C1 segment of cervical spinal cord (tissue), 14 donors: ENCODE results near the gene MAEA.
A peak's percentile ranks its signal among the peaks of the same experiment; 100 is the strongest.

Experiments used
- DNase-seq, 14 donors: peaks; one replicate each; lab custom pipeline; 2025; lab: John Stamatoyannopoulos, UW

Gene MAEA

DNA sequence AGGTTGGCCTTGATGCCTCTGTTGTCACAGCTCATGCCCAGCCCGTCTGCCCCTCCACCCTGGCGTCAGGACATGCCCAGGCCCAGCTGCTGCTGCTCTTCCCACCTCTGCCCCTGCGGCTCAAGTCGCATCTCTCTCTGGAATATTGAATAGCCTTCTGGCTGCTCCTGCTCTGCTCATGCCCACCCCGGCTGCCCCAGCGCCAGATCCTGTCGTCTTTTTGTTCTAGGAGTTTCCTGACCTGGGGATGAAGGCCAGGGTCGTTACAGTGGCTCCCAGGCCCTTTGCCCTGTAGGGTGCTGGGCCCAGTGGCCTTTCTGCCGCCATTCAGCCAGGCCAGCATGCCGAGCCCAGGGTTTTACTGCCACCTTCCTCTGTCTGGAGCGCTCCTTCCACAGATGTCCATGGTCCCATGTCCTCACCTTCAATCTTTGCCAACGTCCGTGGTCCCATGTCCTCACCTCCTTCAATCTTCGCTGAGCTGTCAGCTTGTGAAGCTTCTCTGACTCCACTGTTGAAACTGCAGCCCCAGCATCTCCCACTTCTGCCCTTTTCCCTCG, 9.7 kb downstream of the MAEA start:
- DNase-seq: no peak

DNA sequence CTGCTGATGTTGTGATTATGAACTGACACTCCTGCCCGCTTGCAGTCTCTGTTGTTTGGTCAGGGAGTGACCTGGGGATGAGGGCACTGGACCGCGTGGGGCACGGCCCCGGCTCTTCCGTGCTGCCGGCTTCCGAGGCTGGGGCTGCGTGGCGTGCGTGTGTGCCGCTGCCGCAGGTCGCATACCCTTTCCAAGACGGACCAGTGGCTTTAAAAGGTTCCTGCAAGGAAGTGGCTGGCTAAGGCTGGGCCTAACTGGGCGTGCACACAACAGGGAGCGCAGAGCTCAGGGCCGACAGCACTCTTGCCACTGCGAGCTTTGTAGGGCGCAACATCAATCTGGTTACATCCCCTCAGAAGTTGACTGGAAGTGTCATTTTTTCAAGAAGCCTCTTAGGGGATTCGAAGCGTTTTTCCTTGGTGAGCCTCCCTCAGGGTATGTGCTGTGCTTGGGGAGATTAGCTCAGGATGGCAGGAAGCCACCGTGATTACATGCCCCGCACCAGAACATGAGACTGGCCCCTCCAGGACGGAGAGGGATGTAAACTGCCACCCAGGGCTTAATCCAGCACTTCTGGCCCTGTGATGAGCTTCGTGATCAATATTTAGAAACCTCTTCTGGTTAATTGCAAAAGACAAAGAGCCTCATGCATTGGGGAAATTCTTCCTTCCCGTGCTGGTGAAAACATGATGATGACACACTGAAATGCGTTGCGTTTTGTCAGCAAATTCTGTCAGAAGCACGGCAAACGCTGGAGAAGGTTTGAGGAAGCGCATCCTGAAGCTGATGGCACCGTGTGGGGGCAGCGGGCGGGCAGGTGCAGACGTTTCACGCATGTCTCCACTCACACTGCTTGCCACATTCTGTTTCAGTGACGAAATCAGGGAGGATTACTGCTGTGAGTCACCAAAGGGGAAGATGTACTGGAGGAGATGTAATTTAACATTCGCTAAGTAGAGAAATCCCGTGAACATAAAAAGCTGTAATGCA, 11.1 kb downstream of the MAEA start:
- peak in 9 of 14 donors; percentile 5 to 59 (median 14) for DNase-seq

DNA sequence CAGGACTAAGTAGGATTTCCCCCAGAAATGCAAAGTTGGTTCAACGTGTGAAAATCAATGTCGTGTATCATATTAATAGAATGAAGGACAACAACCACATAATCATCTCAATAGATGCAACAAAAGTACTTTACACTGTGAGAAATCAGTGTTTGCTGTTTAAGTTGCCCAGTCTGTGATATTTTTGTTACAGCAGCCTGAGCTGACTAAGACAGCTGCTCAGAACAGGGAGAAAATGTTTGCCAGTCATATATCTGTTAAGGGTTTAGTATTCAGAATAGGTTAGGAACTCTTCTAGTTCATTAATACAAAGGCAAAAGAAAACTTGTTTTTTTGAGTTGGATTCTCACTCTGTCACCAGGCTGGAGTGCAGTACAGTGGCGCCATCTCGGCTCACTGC, 12.5 kb downstream of the MAEA start:
- no peak for DNase-seq

DNA sequence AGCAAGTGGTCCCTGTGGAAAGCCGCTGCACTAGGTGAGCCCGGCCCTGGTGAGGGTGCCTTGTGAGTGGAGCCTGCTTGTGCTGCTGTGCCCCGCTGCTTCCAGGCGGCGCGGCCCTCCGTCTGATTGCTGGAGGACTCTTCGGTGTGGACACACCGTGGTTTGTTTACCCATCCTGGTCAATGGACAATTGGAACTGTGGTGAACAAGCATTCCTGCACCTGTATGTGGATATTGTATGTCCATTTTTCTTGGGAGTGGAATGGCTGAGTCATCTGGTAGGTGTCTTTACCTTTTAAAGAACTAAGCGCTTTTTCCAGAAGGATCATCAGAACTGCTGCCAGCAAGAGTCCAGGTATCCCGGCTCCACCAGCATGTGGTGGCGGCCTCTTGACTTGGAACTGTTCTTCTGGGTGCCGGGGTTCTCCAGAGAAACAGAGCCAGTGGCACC, 15.6 kb downstream of the MAEA start:
- DNase-seq: no peak

DNA sequence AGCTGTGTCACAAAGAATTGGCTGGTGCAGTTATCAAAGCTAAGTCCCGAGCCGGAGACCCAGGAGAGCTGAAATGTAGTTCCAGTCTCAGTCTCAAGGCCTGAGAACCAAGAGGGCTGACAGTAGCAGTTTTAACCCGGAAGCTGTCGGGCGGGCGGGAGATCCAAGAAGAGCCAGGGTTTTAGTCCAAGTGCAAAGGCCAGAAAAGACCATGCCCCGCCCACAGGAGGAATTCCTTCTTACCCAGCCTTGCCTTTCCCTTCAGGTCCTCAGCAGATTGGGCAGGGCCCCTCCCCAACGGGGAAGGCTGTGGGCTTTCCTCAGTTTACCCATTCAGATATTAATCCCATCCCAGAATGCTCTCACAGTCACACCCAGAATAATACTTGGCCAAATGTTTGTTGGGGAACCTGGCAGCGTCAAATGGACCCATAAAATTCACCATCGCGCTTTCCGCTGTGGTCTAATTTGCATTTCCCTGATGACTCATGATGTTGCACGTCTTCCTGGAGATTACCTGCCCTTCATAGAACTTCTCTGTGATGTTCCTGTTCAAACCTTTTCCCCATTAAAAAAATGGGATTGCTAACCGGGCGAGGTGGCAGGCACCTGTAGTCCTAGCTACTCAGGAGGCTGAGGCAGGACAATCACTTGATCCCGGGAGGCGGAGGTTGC, 16.2 kb downstream of the MAEA start:
- DNase-seq: no peak

DNA sequence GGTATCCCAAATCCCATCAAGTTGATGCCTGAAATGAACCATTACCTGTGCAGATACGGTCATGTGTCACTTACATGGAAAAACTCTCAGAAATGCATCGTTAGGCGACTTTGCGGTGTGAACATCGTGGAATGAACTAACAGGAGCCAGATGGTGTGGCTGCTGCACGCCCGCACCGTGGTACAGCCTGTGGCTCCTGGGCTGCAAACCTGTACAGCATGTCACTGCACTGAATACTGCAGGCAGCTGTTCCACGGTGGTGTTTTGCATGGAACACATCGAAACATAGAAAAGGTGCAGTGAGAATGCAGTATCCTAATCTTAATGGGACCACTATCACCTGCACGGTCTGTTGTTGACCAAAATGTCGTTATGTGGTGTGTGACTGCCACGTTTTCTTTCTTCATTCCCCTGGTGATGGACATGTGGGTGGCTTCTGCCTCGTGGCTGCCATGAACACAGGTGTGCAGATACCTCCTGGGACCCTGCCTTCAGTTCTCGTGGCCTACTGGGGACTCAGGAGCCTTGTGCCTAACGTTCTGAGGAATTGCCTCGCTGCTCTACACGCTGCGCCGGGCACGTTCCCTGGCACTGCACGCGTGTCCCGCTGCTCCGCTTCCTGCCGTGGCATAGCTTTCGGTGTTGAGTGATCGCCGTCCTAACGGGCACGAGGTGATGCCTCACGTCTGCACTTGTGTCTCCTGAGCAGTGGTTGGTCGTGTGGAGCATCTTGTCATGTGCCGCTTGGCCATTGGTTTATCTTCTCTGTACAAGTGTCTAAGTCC, 18.5 kb downstream of the MAEA start:
- no peak for DNase-seq

DNA sequence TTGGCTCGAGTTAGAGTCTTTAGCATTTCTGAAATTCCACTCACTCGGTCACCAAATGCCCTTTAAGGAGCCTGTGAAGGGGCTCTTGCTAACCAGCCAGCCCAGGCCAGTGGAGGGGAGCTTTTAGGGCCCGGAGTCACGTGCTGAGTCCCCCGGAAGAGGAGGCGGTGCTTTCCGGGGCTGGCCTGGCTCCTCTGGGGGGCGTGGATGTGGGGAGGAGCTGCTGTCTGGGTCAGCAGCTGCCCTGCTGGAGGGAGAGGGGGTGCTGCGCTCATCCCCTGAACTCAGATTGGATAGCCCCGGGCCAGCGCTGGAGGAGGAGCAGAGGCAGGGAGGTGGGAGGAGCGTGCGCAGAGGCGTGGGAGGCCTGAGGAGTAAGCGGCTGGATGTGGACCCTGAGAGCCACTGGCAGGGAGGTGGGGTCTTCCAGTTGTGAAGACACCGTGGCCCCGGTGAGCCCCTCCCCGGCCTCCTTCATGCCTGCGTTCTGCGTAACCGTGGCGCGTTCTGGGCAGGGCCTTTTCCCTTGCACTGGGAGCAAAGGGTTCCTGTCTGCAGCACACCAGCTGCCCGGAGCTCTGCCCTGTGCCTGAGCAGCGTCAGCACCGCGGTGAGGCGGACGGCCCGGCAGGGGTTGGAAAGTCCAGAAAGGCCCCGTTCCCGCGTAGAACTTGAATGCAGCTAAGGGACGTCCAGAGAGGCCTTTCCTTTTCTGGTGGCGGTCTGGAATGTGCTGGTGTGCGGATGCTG, 19.7 kb downstream of the MAEA start:
- peak; percentile 32 to 89 (median 70) for DNase-seq

DNA sequence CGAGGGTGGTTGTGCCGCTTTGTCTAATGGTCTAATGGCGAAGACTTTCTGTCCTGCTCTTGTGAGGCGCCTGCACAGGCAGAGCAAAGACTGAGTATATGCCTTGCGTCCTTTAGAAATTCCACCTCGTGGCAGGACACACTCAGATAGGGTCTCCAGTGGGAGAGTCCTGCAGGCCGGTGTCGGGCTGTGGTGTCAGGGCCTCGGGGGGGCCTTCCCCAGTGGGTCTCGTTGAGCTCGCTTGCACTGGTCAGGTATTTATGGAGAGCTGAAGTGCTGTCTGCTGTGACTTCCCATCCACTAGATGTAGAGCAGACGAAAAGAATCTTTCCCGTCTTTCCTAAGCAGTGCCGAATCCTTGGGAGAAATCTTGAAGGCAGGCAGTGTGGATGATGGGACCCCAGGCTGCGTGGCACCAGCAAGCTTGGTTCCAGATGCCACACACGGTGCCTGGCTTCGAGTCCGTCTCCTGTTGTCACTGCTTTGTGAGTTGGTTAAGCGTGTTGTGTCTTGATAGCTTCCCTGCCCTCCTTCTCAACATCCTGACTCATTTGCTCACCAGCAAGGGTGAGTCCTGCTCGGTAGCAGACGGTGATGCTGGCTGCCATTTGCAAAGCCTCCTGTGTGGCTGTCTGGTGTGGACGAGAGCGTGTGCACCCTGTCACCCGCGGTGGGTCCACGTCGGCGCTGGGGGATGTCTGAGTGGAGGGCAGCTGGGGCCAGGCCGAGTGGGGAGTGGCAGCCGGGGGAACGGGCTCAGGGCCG, 20.5 kb downstream of the MAEA start:
- no peak for DNase-seq

DNA sequence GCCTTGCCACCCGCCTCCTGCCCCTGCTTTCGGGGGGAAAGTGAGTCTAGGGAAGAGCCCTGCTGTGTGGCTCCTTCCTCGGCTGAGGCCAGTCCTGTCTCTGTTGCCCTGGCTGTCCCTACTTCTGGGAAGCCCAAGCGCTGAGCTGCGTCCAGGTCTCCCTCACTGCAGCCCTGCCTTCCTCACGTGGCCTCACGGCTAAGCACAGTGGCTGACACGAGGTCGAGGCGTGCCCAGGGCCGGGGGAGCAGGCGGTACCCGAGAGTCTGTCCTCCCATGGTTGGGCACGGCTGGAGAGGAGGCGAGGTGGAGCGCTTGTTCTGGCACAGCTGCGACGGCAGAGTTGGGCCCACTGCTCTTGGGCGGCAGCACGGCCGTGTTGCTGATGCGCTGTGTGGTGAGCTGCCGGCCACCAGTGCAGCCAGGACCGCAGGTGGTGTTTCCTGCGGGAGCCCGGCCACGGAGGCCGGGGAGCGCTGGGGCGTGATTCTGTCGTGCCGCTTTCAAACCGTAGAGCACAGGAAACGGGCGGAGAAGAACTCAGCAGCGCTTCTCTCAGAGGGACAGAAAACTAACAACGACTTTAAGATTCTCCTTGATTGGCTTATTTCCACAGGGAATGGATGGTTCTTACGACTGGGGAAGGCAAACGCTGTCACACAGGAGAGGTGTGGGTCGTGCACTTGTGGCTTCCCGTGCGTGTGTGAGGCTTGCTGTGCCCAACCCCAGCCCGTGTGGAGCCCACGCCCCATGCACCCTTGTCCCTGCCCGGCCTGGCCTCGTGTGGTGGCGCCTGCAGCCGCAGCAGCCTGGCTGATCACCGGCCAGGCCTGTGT, 21.3 kb downstream of the MAEA start:
- DNase-seq: no peak

DNA sequence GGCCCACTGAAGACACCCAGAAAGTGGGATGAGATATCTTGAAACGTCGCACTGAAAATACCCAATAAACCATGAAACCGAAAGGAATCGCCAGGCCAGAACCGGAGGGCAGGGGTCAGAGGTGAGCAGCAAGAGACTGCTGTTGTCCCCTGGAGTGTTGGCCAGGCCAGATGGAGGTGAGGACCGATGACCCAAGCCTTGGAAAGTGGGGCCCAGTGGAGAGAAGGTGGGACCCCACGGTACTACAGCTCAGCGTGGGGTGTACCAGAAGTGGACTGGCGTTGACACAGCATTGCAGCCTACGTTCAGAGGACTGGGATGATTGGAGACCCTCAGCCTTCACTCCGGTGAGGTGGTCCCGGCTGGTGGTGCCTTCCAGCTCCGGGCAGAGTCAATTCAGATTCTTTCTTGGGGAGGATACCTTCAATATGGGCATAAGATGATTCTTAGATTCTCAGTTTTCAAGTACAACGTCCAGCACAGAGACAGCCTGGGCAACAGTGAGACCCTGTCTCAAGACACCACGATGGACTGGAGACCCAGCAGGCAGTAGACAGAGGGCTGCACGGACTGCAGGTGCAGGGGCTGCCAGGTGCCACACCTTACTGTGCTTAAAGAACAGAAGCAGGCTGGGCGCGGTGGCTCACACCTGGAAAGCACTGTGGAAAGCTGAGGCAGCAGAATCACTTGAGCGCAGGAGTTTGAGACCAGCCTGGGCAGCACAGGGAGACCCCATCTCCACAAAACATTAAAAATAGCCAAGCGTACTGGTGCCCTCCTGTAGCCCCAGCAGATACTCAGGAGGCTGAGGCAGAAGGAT, 23.3 kb downstream of the MAEA start:
- no peak for DNase-seq

DNA sequence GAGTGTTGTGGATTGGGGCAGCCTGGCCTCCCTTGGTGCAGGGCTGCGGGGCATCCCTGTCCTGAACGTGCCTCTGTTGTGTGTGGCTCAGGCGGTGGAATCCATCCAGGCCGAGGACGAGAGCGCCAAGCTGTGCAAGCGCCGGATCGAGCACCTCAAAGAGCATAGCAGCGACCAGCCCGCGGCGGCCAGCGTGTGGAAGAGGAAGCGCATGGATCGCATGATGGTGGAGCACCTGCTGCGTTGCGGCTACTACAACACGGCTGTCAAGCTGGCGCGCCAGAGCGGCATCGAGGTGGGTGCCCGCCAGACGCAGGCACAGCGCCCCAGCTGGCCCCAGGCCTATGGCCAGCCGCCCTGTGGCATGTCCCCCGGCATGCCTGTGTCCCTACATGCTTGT, 25.6 kb downstream of the MAEA start:
- DNase-seq: peak in 1 of 14 donors; percentile 18

DNA sequence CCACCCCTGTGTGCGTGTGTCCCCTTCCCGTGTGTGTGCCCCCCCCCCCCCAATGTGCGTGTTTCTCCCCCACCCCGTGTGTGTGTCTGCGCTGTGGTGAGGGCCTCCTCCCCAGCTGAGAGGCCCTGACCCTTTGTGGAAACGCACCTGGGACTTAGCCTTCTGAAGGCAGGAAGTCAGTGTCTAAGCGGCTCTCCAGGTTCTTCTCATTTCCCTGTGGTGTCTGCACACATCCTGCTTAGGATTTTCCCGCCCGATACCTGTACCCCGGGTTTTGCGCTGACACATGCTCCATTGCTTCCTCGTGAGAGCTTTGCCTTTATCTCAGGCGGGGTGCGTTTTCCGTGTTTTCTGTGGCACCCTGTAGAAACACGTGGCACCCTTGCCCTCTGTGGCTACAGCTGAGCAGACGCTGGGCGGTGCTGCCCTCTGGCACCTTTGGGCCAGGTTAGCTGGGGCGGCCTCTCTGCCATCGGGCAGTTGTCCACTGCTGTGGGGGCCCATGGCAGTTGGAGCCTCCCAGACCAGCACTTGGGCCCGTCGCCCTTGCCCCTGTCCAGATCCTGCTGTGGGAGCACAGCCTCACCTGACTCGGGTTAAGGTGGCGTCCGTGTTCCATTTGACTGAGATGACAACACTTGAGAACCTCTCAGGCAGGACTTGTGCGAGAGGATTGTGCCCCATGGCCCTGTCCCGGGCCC, 26.3 kb downstream of the MAEA start:
- no peak for DNase-seq

DNA sequence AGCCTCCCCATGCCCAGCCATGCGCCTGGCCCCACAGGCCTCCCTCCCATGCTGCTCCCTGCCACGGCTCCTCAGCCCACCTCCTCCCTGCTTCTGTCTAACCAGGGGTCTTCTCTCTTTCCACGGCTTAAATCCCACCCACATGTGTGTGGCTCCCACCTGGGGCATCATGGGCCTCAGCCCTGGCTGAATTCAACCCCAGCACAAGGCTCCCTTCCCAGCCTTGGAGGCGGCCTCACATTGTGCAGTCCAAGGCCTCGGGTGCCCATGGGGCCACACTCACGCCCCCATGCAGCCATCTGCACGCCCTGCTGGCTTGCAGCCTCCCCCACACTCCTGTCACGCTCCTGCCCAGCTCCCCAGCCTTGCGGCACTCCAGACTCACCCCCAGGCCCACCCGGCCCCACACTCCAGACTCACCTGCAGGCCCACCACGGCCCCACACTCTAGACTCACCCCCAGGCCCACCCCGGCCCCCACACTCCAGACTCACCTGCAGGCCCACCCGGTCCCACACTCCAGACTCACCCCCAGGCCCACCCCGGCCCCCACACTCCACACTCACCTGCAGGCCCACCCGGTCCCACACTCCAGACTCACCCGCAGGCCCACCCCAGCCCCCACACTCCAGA, 27.0 kb downstream of the MAEA start:
- DNase-seq: no peak

DNA sequence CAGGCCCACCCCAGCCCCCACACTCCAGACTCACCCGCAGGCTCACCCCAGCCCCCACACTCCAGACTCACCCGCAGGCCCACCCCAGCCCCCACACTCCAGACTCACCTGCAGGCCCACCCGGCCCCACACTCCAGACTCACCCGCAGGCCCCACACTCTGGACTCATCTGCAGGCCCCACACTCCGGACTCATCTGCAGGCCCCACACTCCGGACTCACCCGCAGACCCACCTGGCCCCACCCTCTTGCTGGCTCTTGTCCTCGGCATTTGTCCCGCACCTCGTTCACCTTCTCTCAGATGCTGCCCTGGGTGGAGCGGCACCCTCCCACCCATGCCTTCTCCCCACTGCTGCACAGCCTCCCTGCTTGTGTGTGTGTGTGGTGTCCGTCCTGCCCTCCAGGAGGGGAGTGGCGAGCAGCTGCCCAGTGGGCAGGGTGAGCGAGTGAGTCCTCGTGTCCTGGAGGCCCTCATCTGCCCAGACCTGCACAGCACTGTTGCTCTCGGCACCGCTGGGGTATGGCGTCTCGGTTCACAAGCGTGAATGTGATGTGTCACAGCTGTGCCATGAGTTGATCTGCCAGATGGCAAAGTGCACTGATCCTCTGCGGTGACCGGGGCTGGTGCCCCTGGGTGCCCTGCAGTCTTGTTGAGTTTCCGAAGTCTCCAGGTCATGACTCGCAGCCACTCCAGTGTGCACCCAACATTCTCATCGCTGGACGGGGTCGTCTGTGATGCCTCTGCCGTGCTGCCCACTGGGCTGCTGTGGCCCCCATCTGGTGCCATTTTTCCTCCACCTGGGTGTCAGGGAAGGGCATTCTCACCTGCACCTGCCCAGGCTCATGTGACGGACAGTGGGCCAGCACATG, 27.7 kb downstream of the MAEA start:
- no peak for DNase-seq

DNA sequence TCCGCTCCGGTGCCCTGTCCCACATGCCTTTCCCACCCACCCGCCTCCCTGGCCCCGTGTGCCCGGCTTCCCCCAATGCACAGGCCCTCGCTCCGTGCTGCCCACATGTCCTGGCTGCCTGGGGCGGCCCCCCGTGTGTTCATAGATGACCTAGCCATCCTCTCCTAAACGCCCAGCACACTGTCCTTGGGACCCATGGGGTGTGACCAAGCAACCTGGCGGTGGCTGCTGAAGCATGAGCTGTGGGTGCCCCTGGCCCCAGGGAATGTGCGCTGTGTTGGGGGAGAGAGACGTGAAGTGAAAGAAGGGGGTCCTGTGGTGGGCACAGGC, 28.3 kb downstream of the MAEA start:
- no peak for DNase-seq

DNA sequence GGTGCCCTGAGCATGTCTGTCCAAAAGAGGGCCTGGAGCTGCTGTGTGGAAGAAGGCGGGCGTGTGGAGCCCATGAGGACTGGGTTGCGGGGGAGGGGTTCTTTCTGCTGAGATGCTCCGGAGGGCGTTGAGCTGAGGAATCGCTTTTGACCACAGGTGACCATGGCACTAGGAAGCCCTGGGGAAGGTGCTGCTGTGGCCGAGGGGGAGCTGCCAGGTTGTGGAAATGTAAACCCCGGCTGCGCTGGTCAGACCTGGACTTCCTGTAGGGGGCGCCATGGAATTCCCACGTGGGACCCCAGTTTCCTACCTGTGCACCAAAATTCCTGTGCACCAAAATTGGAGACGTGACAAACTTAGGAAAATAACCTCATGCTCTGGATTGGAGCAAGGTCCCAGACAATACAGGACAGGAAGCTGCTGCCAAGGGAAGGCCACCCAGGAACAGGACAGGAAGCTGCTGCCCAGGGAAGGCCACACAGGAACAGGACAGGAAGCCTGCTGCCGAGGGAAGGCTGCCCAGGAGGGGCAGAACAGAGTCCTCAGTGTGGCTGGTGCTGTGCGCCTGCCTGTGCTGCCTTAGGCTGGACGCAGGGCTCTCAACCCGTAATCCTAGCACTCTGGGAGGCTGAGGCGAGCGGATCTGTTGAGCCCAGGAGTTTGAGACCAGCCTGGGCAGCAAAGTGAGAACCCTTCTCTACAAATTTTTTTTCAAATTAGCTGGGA, 29.0 kb downstream of the MAEA start:
- no peak for DNase-seq
